GM10248 (cell line): ENCODE data around the gene SLC37A3.
A peak's percentile ranks its signal among the peaks of the same experiment; 100 is the strongest.

Experiments used
- CTCF ChIA-PET: fragments of 300-600 bp; sonication (Branson Sonifier 250); formaldehyde crosslinking; extraction: SDS; loops from one replicate; lab custom pipeline; 2021; ENCODE audit warnings: antibody characterized with exemption; lab: Yijun Ruan, JAX
- POLR2A ChIA-PET: fragments of 350-650 bp; sonication (Branson Sonifier 250); formaldehyde crosslinking; extraction: SDS; loops from one replicate; lab custom pipeline; 2020; ENCODE audit warnings: antibody characterized with exemption; lab: Yijun Ruan, JAX
- DNase-seq: peaks from one replicate; pipeline ENCODE4 v3.0.0; 2012; ENCODE audit errors: extremely low spot score
- CTCF ChIP-seq: IDR thresholded peaks from 2 replicates; pipeline ENCODE4 v1.5.1; 2012; ENCODE audit warnings: mild to moderate bottlenecking, low read depth; ENCODE audit errors: extremely low read depth, missing control alignments, control extremely low read depth

The SLC37A3 gene, protein sequence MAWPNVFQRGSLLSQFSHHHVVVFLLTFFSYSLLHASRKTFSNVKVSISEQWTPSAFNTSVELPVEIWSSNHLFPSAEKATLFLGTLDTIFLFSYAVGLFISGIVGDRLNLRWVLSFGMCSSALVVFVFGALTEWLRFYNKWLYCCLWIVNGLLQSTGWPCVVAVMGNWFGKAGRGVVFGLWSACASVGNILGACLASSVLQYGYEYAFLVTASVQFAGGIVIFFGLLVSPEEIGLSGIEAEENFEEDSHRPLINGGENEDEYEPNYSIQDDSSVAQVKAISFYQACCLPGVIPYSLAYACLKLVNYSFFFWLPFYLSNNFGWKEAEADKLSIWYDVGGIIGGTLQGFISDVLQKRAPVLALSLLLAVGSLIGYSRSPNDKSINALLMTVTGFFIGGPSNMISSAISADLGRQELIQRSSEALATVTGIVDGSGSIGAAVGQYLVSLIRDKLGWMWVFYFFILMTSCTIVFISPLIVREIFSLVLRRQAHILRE

DNA sequence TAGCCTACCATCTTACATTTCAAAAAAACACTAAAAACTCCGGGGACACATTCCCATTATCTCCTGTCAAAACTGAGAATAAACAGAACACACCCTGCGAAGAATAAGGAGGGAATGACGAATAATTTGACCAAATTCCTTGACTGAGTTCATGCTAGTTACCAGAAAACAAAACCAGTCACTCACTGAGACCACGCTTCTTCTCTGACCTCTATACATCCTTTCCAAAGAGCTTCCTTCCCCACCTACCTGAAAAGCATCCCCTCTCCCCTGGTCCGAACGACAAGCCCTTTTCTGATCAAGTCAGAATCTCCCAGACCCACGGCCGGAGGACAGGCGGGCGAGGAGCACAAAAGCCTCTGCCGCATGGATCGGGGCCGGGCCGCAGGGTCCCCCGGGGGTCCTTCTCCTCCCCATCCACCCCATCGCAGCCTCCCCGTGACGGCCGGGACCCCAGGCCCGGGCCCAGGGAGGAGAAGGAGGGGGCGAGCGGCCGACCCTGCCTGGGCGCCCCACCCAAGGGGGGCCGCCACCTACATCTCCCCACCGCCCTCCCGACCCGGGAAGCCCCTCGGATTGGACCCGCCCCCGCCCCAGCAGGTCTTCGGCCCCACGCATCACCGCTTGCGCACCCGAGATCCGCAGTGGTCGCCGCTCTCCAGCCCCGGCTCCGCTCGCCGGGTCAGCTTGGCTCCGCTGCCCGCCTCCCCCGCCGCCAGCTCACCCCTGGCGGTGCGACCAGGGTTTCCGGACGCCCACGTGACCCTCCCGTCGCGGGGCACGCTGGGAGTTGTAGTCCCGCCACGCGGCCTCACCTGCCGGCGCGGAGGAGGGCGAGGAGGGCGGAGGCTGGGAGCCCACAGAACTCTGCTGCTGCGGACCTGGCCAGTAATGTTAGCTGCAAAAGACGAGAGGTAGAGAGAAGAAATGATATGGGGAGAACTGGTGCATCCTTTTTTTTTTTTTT is at the start of gene SLC37A3:
Gene SLC37A3 (minus strand): TSS at position 747 of the 967 bp plus-strand sequence. CDS start 16,004 bp downstream, outside the sequence.
- POLR2A ChIA-PET, result no interaction called here
- TF ChIP-seq CTCF, result no peak
- DNase-seq, result peak; percentile 96
- CTCF ChIA-PET, result interaction anchor here (0.8 to 2.2 kb wide), 2 partner anchors 12 to 15 kb away, joined by 5 to 8 read pairs; no protein-coding TSS in a partner anchor

DNA sequence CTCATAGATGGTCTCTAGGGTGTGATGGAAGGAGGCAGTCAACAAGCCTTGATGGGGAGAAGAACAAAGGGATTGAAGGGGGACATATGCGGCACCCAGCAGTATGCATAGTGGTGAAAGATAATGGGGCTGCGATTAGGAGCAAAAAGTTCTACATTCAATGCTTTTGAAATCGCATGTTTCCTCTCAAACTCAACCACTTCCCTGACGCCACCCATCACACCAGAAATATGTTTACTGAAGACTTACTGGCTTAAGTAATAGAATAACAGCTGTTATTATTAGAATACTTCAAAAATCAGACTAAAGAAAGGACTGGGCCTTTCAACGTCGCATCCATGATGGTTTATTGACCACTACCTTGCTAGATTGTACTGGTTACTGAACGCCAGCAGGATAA is 49.5 kb upstream of the SLC37A3 start:
- POLR2A ChIA-PET, result no interaction called here
- DNase-seq, result no peak
- TF ChIP-seq CTCF, result no peak
- CTCF ChIA-PET, result interaction anchor here (2.4 kb wide), 1 partner anchor 9 kb away, joined by 8 read pairs; no protein-coding TSS in a partner anchor

DNA sequence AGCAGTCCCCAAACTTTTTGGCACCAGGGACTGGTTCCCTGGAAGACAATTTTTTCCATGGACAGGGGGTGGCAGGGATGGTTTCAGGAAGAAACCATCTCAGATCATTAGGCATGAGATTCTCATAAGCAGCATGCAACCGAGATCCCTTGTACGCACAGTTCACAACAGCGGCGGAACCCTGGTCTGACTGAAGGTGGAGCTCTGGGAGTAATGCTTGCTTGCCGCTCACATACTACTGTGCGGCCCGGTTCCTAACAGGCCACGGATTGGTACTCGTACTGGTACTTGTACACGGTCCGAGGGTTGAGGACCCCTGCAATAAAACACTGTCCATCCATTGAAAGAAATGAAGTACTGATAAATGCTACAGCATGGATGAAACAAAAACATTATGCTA is 48.1 kb upstream of the SLC37A3 start:
- POLR2A ChIA-PET, result no interaction called here
- no peak for TF ChIP-seq CTCF
- CTCF ChIA-PET, result interaction anchor here (2.4 kb wide), 1 partner anchor 7 kb away, joined by 8 read pairs; no protein-coding TSS in a partner anchor
- no peak for DNase-seq

DNA sequence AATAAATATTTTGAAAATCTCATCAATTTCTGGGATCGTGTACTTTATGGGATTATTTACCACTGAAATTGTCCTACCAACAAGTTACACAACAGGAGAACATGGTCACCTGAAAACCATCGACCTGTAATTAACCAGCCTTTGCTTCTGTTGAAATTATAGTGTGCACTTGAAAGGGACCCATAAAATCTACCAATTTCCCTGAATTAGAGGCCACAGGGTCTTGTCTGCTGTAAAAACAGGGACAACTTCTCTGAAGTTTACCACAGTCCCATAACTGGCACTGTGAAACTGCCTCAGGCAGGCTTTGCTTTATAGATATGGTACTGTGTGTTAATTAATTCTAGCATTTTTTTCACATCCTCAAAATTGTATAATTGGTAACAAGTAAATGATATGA is 43.2 kb upstream of the SLC37A3 start:
- TF ChIP-seq CTCF, result no peak
- ChIA-PET CTCF (no interaction called here), POLR2A (no interaction called here)
- no peak for DNase-seq

- no peak for TF ChIP-seq CTCF
- ChIA-PET CTCF (interaction anchor here (0.6 to 2.2 kb wide), 3 partner anchors 13 to 848 kb away, joined by 3 to 4 read pairs (median 3); no protein-coding TSS in a partner anchor), POLR2A (no interaction called here)
- DNase-seq, result no peak
These were observed 42.3 kb upstream of the SLC37A3 start for GRCh38 chr7:140440593-140440992.

- no peak for TF ChIP-seq CTCF
- peak; percentile 49 for DNase-seq
- CTCF ChIA-PET, result interaction anchor here (1.1 to 2.2 kb wide), 4 partner anchors 8 to 347 kb away, joined by 3 to 8 read pairs (median 4); no protein-coding TSS in a partner anchor
- POLR2A ChIA-PET, result no interaction called here
These were observed 41.0 kb upstream of the SLC37A3 start for GRCh38 chr7:140439359-140439758.
